B cell (primary cell): Measurements from ENCODE around the gene ENG. TPM values are rescaled to one million over a fixed set of nuclear protein-coding genes. Genes with fewer than 3 reads are reported as not detected.

Source experiments
- ATAC-seq: fragments of 200-7000 bp; cut with Tn5 transposase; one replicate; pipeline ENCODE4 v1.10.0; 2021; ENCODE audit warnings: low read depth, mild to moderate bottlenecking, moderate number of reproducible peaks, moderate library complexity
- CTCF ChIA-PET: fragments of 350-600 bp; sonication (Branson Sonifier 250); formaldehyde crosslinking; loops from one replicate; lab custom pipeline; 2021; ENCODE audit warnings: antibody characterized with exemption, inconsistent platforms; lab: Charles Lee
- POLR2A ChIA-PET: fragments of 350-600 bp; sonication (Branson Sonifier 250); formaldehyde crosslinking; loops from one replicate; lab custom pipeline; 2021; ENCODE audit warnings: antibody characterized with exemption; lab: Charles Lee
- DNase-seq: peaks from one replicate; pipeline ENCODE4 v3.0.0; 2013
- H2AFZ ChIP-seq: 2 replicates; pipeline ENCODE4 v1.6.1; 2012; ENCODE audit warnings: mild to moderate bottlenecking, low read depth, low read length; ENCODE audit not compliant: insufficient read depth, poor library complexity, severe bottlenecking
- H3K27ac ChIP-seq, 2 donors: 1 replicate in 1 of 2; 2 replicates in 1 of 2; pipeline ENCODE4 v1.5.1; 2012 to 2013; ENCODE audit warnings: low read length in 2 of 2, mild to moderate bottlenecking in 2 of 2, moderate library complexity in 1 of 2
- H3K27me3 ChIP-seq, 4 experiments: fragments of 200-600 bp in 1 of 4; sonication (generic) in 1 of 4; replicated peaks in 1 of 4; 1 replicate in 2 of 4; 2 replicates in 2 of 4; pipeline versions ENCODE4 v1.6.1 to v1.7.0; 2013 to 2016; ENCODE audit warnings: low read length in 3 of 4, mild to moderate bottlenecking in 2 of 4, mixed read lengths in 1 of 4, moderate library complexity in 1 of 4; ENCODE audit not compliant: insufficient read depth in 4 of 4, control insufficient read depth in 3 of 4; ENCODE audit errors: control extremely low read depth in 1 of 4
- H3K36me3 ChIP-seq, 2 experiments: replicated peaks in 1 of 2; 1 replicate in 1 of 2; 2 replicates in 1 of 2; pipeline versions ENCODE4 v1.6.1 to v1.7.1; 2013; ENCODE audit warnings: low read length in 1 of 2; ENCODE audit not compliant: insufficient read depth in 2 of 2, control insufficient read depth in 1 of 2; ENCODE audit errors: control extremely low read depth in 1 of 2, extremely low read depth in 1 of 2
- H3K4me1 ChIP-seq, 2 donors: fragments of 200-600 bp in 1 of 2; sonication (generic) in 1 of 2; 1 replicate in 1 of 2; 2 replicates in 1 of 2; pipeline versions ENCODE4 v1.5.1 to v1.6.1; 2013 to 2017; ENCODE audit warnings: low read length in 2 of 2; ENCODE audit not compliant: control insufficient read depth in 2 of 2, insufficient read depth in 2 of 2
- H3K4me2 ChIP-seq: replicated peaks from 2 replicates; pipeline ENCODE3; 2012; ENCODE audit warnings: mild to moderate bottlenecking, low read depth, low read length; ENCODE audit not compliant: poor library complexity, severe bottlenecking
- H3K4me3 ChIP-seq, 5 experiments: fragments of 200-600 bp in 1 of 5; sonication (generic) in 1 of 5; 1 replicate in 3 of 5; 2 replicates in 2 of 5; pipeline versions ENCODE4 v1.5.1 to v1.7.0; 2011 to 2016; ENCODE audit warnings: low read length in 4 of 5, mild to moderate bottlenecking in 4 of 5, low read depth in 2 of 5, control low read depth in 1 of 5, moderate library complexity in 1 of 5; ENCODE audit not compliant: insufficient read depth in 1 of 5; ENCODE audit errors: control extremely low read depth in 1 of 5, extremely low read depth in 1 of 5
- H3K79me2 ChIP-seq: fragments of 200-600 bp; sonication (generic); one replicate; pipeline ENCODE4 v1.6.0; 2016; ENCODE audit warnings: low read length; ENCODE audit not compliant: control insufficient read depth, insufficient read depth
- H3K9ac ChIP-seq: fragments of 200-600 bp; sonication (generic); 2 replicates; pipeline ENCODE4 v1.6.1; 2017; ENCODE audit warnings: mild to moderate bottlenecking, low read length, moderate library complexity
- H3K9me3 ChIP-seq, 3 donors: one replicate each; pipeline versions ENCODE4 v1.6.1 to v1.7.1; 2013; ENCODE audit warnings: low read length in 2 of 3; ENCODE audit not compliant: control insufficient read depth in 2 of 3, insufficient read depth in 1 of 3; ENCODE audit errors: control extremely low read depth in 1 of 3
- H4K20me1 ChIP-seq: 2 replicates; pipeline ENCODE4 v1.6.0; 2012; ENCODE audit warnings: mild to moderate bottlenecking, low read length; ENCODE audit not compliant: insufficient read depth, control insufficient read depth, poor library complexity, severe bottlenecking
- H3K27ac Mint-ChIP-seq: one replicate; pipeline ENCODE4 v1.8.0; 2021; ENCODE audit warnings: mixed read lengths
- H3K27me3 Mint-ChIP-seq: one replicate; pipeline ENCODE4 v1.8.0; 2021; ENCODE audit warnings: mixed read lengths
- H3K4me1 Mint-ChIP-seq: one replicate; pipeline ENCODE4 v1.8.0; 2021; ENCODE audit warnings: mixed read lengths
- H3K4me3 Mint-ChIP-seq: one replicate; pipeline ENCODE4 v1.8.0; 2021; ENCODE audit warnings: mixed read lengths
- H3K9me3 Mint-ChIP-seq: one replicate; pipeline ENCODE4 v1.8.0; 2022; ENCODE audit warnings: mixed read lengths; ENCODE audit not compliant: insufficient read depth
- CTCF ChIP-seq: fragments of 200-600 bp; IDR thresholded peaks from one replicate; pipeline ENCODE4 v1.8.0; 2022; ENCODE audit warnings: antibody characterized with exemption, mild to moderate bottlenecking
- EZH2 ChIP-seq: IDR thresholded peaks from 2 replicates; pipeline ENCODE4 v1.6.1; 2012; ENCODE audit warnings: borderline replicate concordance, low read depth, mild to moderate bottlenecking, moderate library complexity, low read length; ENCODE audit not compliant: insufficient read depth, poor library complexity, severe bottlenecking
- WGBS: methylation state at CpG from one replicate; pipeline ENCODE4 v1.1.5; 2013; ENCODE audit warnings: missing lambda C conversion rate; ENCODE audit not compliant: insufficient coverage; 5-methylcytosine and 5-hydroxymethylcytosine counted together
- intact Hi-C: fragments of 100-400 bp; cut with micrococcal nuclease; formaldehyde crosslinking; loops from one replicate; pipeline ENCODE4 v1.10.0; 2022
- polyA plus RNA-seq: library from polyadenylated mRNA; depleted of rRNA; stranded (reverse); fragments of >200 nt; gene quantifications from 2 replicates; pipeline ENCODE4 v1.2.3, GENCODE V29; 2012
- total RNA-seq, 2 donors: library from RNA; stranded (reverse); fragments of 120-200 nt in 1 of 2; gene quantifications; 1 replicate in 1 of 2; 2 replicates in 1 of 2; pipeline versions ENCODE4 v1.2.3 to v1.2.4, GENCODE V29; 2013 to 2022

ENG gene
- total and polyA plus RNA-seq, 2 donors (not counting 1 experiment from before 2014, with no cell fraction given), result 5.4 to 12.6 TPM

GRCh38 chr9:127785023-127785932 lies 69.2 kb downstream of the ENG start:
- peaks cover 44% of the 10 kb centered on the region for H4K20me1 ChIP-seq
- CTCF ChIA-PET, result interaction anchor here (0.8 to 5.0 kb wide), 22 partner anchors 10 to 148 kb away, joined by 3 to 47 read pairs (median 5); partner anchors contain the start of gene TOR2A
- TF ChIP-seq CTCF (peak; percentile 80), EZH2 (no peak)
- POLR2A ChIA-PET, result interaction anchor here (0.6 to 4.1 kb wide), 16 partner anchors 10 to 334 kb away, joined by 3 to 39 read pairs (median 5); partner anchors contain the start of genes FPGS, LRSAM1, RPL12 and ST6GALNAC4
- H2AFZ ChIP-seq, result peak overlapping the region; percentile 76
- H3K27me3 ChIP-seq, result no peaks in the 10 kb centered on the region
- H3K9ac ChIP-seq, result peak overlapping the region; percentile 97
- H3K9me3 Mint-ChIP-seq, result no peaks in the 10 kb centered on the region
- H3K27ac ChIP-seq, result peak overlapping the region; percentile 91 to 95
- H3K4me3 ChIP-seq, result peak overlapping the region in 4 of 5 experiments; percentile 48 to 99 (median 92)
- peaks cover 56% of the 10 kb centered on the region for H3K4me1 Mint-ChIP-seq
- intact Hi-C loops, result loop anchor here (1.0 to 5.0 kb wide), 6 partner anchors 9 to 282 kb away; partner anchors contain the start of genes NAIF1, SLC25A25, ST6GALNAC4 and TOR2A
- no peaks in the 10 kb centered on the region for H3K9me3 ChIP-seq
- peak; percentile 95 for DNase-seq
- peak overlapping the region; percentile 90 for H3K4me3 Mint-ChIP-seq
- peaks cover 76% of the 10 kb centered on the region for H3K79me2 ChIP-seq
- H3K27me3 Mint-ChIP-seq, result no peaks in the 10 kb centered on the region
- ATAC-seq, result peak; percentile 62
- WGBS, result under 1% methylated on average over 91 of the region's 123 CpGs
- peak overlapping the region; percentile 95 for H3K4me2 ChIP-seq
- peaks cover 0 to 33% of the 10 kb centered on the region in 2 experiments for H3K36me3 ChIP-seq
- H3K4me1 ChIP-seq, result peaks cover 44 to 60% of the 10 kb centered on the region in 2 donors
- peak overlapping the region; percentile 98 for H3K27ac Mint-ChIP-seq
